NCI-H146 treated with DMSO at 0.1 percent for 48 hours (cell line): ENCODE data around the gene NAV2.
A peak's percentile ranks its signal among the peaks of the same experiment; 100 is the strongest.

Source experiments
- DNase-seq: peaks from one replicate; lab custom pipeline; 2025; ENCODE audit not compliant: unreplicated experiment; lab: John Stamatoyannopoulos, UW

NAV2 gene

GRCh38 chr11:20031155-20032001, 318.7 kb downstream of the NAV2 start:
- DNase-seq, result no peak

DNA sequence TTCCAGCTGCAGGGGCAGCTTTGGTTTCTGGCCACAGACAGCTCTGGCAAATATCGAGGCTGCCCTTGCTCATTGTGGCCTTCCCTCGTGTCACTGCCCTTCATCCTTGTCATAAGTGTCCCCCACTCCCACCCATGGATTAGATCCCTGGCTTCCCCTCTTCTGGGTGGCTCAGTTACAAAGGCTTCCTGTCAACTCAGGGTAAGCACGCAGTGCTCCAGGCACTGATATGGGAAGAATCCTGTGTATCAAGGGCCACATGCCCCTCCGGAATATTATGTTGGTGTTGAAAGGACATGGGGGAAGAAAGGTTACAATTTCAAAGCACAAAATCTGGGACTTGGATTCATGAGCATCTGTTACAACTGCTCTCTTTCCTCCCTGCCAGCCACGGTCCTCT, 319.5 kb downstream of the NAV2 start:
- no peak for DNase-seq

DNA sequence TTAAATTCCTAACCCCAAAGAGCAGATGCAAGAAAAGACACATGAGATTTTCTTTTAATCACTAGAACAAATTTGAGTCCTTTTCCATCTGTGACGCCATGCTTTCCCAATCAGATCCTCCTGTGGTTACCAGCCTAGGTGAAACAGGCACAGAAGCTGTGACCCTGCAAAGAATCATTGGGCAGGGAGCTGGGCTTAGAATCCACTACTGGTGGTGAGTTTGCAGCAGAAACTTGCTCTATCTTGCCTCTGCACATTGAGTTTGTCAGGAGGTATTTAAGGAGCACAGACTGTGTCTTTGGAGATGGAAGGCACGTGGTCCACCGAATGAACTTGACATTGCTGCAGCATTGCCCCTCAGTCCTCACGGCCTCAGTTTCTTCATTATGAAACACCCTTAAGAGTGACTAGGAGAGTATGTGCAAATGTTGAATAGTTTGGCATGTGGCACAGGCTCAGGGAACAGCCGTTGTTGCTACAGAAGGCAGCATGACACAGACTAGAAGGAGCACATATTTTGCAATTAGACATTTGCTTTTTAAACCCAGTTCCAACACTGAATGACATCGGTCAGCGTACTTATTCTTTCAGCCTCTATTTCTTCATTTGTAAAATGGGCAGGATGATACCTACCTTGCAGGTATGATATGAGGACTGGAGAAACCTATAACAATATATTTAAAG, 320.1 kb downstream of the NAV2 start:
- DNase-seq, result no peak

DNA sequence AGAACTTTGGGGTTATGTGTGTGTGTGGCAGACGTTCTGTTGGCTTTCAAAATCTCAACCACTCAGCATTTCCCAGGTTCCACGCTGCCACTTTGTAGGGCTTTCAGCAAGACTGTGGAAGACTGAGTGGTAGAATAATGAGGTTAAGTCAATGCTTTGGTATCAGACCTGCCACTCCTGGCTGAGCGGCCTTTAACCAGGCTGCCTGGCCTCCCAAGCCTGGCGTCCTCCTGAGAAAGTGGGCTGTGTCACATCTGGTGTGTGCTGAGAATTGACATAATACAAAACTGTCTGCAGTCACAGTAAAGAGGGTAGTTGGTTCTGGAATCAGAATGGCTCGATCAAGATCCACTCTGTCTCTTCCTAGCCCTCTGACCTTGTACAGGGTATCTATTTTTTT, 321.2 kb downstream of the NAV2 start:
- DNase-seq, result no peak

GRCh38 chr11:20034941-20035340, 322.3 kb downstream of the NAV2 start:
- no peak for DNase-seq

GRCh38 chr11:20035375-20035700, 322.7 kb downstream of the NAV2 start:
- no peak for DNase-seq

DNA sequence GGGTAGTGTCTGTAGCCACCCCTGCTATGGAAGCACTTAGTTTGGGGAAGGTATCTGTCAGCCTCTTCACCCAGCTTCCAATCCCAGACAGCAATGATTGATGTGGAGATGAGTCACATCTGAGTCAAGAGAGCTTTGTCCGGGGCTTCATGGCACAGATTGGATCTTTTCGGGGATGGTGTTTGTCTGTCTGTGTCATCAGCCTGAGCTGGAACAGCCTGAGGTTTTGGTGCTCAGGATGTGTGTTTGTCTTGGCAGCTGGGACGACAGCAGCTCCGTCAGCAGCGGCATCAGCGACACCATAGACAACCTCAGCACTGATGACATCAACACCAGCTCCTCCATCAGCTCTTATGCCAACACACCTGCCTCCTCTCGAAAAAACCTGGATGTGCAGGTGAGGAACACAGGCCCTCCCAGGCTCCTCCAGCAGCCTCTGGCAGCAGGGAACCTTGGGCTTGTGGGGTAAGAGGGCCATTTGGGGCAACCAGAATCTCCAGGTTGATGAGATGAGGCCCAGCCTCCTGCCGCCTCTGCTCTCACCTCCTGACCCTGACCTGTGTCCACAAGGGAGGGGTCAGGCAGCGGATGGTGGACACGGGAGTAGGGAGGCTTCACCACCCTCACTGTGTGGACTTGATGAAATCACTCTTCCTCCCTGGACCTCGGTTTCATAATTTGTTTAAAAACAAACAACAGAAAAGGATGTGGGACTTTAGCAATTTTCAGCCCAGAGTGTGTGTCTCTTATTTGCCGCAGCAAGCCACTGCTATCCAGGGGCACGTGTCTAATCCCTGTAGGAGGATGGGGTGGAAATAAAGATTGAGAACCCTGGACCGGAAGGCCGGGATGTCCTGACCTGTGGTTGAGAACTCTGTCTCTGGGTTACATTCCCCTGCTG, 323.3 kb downstream of the NAV2 start:
- DNase-seq, result peak; percentile 59

GRCh38 chr11:20036626-20037335, 324.1 kb downstream of the NAV2 start:
- no peak for DNase-seq

DNA sequence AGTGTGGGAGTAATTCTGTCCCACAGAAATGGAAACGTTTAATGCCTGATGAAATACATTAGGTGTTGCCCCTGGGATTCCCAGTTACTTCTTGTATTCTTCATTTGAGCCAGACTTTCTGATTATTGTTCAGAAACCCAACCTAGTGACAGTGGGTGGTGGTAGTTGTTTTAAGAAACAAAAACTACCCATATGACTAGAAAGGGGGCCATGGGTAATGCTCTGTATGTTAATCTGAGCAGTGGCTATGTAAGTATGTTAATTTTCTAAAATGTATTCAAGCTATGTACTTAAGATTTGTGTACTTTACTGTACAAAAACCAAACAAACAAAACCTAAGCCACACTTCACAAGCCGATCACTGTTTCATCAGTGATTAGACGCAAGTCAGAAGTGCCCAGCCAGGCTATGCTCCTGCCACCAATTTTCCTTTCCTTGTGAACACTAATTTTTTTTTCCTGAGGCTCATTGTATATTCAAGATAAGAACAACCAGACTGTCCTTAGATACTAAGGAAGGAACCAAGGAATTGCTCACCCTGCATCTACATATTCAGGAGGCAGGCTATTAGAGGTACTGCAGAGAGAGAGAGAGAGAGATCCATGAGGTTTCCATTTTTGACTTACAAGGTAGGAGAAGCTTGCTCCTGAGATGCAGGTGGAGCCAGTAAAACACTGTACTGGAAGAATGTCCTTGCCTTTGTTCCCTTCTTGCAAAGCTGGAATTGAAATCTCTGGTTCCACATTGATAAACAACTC, 324.9 kb downstream of the NAV2 start:
- no peak for DNase-seq

DNA sequence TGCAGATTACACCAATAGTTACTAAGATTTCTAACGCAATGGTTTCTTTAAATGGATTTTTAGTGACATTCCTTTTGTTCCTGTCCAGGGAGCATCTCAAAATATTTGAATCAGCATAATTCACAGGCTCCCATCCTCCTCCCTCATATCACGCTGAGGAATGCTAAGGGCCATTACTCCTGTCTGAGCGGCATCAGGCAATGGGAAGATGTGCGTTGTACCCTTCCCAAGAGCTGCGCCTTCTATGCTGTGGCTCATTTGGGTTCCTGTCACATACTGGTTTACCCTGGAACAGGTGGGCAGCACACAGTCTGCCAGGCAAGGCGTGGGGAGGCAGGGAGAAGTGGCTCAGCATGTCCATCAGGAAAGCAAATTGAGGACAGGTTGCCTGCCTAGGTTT, 325.8 kb downstream of the NAV2 start:
- DNase-seq, result no peak

DNA sequence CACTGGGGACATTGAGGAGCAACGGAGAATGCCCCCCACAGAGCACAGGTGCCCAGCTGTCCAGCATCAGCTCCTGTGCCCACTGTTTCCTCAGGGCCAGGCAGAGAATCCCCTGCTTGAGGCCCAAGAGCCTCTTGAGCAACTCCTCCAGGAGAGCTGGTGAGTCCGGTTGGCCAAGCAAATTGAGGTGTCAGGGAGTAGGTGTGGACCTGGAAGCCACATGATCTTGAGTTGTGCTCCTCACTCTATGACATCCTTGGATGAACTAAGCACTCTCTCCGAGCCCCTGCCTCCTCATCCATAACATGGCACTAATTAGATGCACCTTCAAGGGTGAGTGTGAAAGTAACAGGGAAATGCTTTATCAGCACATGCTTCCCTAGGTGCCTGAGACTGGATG, 326.3 kb downstream of the NAV2 start:
- DNase-seq, result no peak

DNA sequence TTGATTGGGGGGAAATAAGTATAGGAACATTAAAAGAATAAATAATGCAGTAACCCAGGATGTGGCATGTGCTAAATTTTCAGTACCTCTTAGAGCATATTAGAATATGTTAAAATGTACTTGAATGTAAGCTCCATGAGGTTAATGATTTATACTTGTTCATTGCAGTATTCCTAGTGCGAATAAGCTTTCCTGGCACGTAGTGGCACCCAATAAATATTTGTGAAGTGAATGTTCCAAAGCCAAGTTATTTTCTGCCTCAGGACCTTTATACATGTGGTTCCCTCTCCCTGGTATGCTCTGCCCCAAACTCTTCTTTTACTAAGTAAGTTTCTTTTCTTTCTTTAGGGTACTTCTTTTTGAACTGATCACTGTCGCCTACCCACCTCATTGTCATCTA, 328.9 kb downstream of the NAV2 start:
- DNase-seq, result no peak

DNA sequence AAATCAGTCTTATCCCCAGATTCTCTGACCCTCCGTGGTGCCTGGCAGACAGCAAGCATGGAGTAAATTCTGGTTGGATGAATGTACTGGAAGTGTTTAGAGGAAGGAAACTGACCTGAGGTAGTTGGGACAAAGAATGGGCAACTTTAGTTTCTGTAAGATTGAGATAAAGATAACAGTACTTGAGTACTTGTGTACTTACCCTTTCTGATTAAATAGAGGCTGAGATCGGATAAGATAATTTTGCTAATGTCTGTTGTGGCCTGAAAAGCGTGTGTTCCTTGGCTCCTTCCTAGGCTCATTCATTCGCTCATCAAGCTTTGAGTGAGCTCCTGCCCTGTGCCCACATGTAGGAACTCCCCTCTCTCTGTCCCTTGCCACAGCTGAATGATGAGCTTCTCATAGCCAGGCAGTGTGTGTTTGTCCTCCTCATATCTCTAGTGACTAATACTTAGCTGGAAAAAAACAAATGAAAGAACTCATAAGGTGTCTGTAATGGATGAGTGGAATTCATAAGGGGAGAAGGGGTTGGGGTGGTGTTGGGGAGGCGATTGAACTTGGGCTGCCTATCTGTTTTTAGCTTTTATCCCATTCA, 329.5 kb downstream of the NAV2 start:
- DNase-seq, result no peak

- peak; percentile 20 for DNase-seq
Observed at GRCh38 chr11:20042811-20043341, 330.2 kb downstream of the NAV2 start.

DNA sequence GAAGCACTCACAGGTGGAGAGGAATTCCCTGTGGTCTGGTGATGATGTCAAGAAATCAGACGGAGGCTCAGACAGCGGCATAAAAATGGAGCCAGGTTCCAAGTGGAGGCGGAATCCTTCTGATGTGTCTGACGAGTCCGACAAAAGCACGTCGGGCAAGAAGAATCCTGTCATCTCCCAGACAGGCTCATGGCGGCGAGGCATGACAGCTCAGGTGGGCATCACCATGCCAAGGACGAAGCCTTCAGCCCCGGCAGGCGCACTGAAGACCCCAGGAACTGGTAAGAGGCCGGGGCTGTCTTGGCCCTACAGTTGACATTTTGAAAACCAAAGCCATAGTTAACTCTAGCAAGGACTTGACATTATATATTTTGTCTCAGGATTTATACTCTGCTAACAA, 331.4 kb downstream of the NAV2 start:
- no peak for DNase-seq

GRCh38 chr11:20045098-20045688, 332.6 kb downstream of the NAV2 start:
- no peak for DNase-seq

DNA sequence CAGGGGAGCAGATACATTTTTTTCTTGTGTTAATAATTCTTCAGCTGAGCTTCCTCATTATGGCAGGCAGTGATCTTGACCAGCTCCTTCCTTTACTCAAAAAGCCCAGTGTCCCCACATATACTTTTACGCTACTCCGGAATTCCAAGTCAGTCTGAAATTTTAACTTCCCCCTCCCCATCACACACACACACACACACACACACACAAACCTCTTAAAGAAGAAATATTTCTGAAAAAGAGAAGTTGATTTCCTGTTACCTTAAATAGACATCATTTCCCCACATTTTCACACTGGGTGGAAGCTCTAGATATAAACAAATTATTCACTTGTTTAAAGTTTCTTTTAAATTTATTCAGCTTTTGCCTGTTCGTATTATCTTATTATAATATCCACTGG, 333.8 kb downstream of the NAV2 start:
- no peak for DNase-seq

GRCh38 chr11:20047006-20047768, 334.6 kb downstream of the NAV2 start:
- no peak for DNase-seq

- no peak for DNase-seq
Observed at GRCh38 chr11:20047769-20048154, 335.1 kb downstream of the NAV2 start.
